SK-N-SH treated with all-trans-retinoic acid at 6 μM for 48 hours (cell line): ENCODE results near the gene SLC41A3.

Experiments
- ATAC-seq: fragments of 200-7000 bp; cut with Tn5 transposase; 3 replicates; pipeline ENCODE4 v1.9.1; 2020; ENCODE audit warnings: mild to moderate bottlenecking, moderate library complexity
- ARNTL ChIP-seq: fragments of 450-650 bp; formaldehyde crosslinking; IDR thresholded peaks from 2 replicates; pipeline ENCODE4 v1.5.0; 2020; ENCODE audit warnings: low read depth, mild to moderate bottlenecking, moderate library complexity, borderline replicate concordance
- BACH2 ChIP-seq: fragments of 250-450 bp; sonication (Bioruptor Pico); IDR thresholded peaks from 2 replicates; pipeline ENCODE4 v1.9.0; 2021; ENCODE audit warnings: mild to moderate bottlenecking, borderline replicate concordance
- CSDC2 ChIP-seq: fragments of 250-450 bp; sonication (Bioruptor Pico); IDR thresholded peaks from 2 replicates; pipeline ENCODE4 v1.5.0; 2020; ENCODE audit warnings: mild to moderate bottlenecking, moderate library complexity
- ESRRG ChIP-seq: fragments of 250-450 bp; sonication (Bioruptor Pico); IDR thresholded peaks from 2 replicates; pipeline ENCODE4 v1.6.1; 2021; ENCODE audit warnings: mild to moderate bottlenecking
- GLIS3 ChIP-seq: fragments of 250-450 bp; sonication (Bioruptor Pico); IDR thresholded peaks from 2 replicates; pipeline ENCODE4 v1.5.0; 2020; ENCODE audit warnings: mild to moderate bottlenecking, moderate library complexity
- ISL1 ChIP-seq: fragments of 250-450 bp; sonication (Bioruptor Pico); IDR thresholded peaks from 2 replicates; pipeline ENCODE4 v2.1.2; 2022; ENCODE audit warnings: mild to moderate bottlenecking, moderate library complexity
- OSR1 ChIP-seq: fragments of 250-450 bp; sonication (Bioruptor Pico); IDR thresholded peaks from 2 replicates; pipeline ENCODE4 v1.8.0; 2022; ENCODE audit warnings: moderate library complexity, mild to moderate bottlenecking, inconsistent platforms
- PPARA ChIP-seq: fragments of 250-450 bp; sonication (Bioruptor Pico); IDR thresholded peaks from 2 replicates; pipeline ENCODE4 v1.5.0; 2020; ENCODE audit warnings: mild to moderate bottlenecking, borderline replicate concordance
- RARB ChIP-seq: fragments of 250-450 bp; sonication (Bioruptor Pico); IDR thresholded peaks from 2 replicates; pipeline ENCODE4 v1.8.0; 2021; ENCODE audit warnings: mild to moderate bottlenecking, moderate library complexity
- TCF4 ChIP-seq: fragments of 250-450 bp; sonication (Bioruptor Pico); IDR thresholded peaks from 2 replicates; pipeline ENCODE4 v1.8.0; 2021; ENCODE audit warnings: mild to moderate bottlenecking, moderate library complexity, borderline replicate concordance
- TOX ChIP-seq: fragments of 250-450 bp; sonication (Bioruptor Pico); IDR thresholded peaks from 2 replicates; pipeline ENCODE4 v1.8.0; 2021; ENCODE audit warnings: mild to moderate bottlenecking, moderate library complexity, borderline replicate concordance
- ZFP3 ChIP-seq: fragments of 250-450 bp; sonication (Bioruptor Pico); IDR thresholded peaks from 2 replicates; pipeline ENCODE4 v1.5.0; 2020; ENCODE audit warnings: mild to moderate bottlenecking, moderate library complexity
- ZFP30 ChIP-seq: fragments of 450-650 bp; formaldehyde crosslinking; IDR thresholded peaks from 2 replicates; pipeline ENCODE4 v1.5.0; 2022; ENCODE audit warnings: mild to moderate bottlenecking, moderate library complexity
- ZNF565 ChIP-seq: fragments of 450-650 bp; formaldehyde crosslinking; conservative IDR thresholded peaks from 2 replicates; pipeline ENCODE4 v1.5.0; 2020; ENCODE audit warnings: low read depth, mild to moderate bottlenecking, moderate library complexity
- ZNF70 ChIP-seq: fragments of 450-650 bp; formaldehyde crosslinking; IDR thresholded peaks from 2 replicates; pipeline ENCODE4 v1.5.0; 2020; ENCODE audit warnings: mild to moderate bottlenecking, moderate library complexity
- ZNF8 ChIP-seq: fragments of 450-650 bp; formaldehyde crosslinking; IDR thresholded peaks from 2 replicates; pipeline ENCODE4 v1.5.0; 2020; ENCODE audit warnings: mild to moderate bottlenecking, moderate library complexity
- TF ChIP-seq, protein P1 (sequence below): fragments of 250-450 bp; sonication (Bioruptor Pico); IDR thresholded peaks from 2 replicates; pipeline ENCODE4 v1.8.0; 2020; ENCODE audit warnings: mild to moderate bottlenecking, moderate library complexity, borderline replicate concordance
- TF ChIP-seq, protein P2 (sequence below): fragments of 250-450 bp; sonication (Bioruptor Pico); IDR thresholded peaks from 2 replicates; pipeline ENCODE4 v1.5.1; 2020; ENCODE audit warnings: low read depth, mild to moderate bottlenecking, moderate library complexity
- TF ChIP-seq, protein P3 (sequence below): fragments of 250-450 bp; sonication (Bioruptor Pico); IDR thresholded peaks from 2 replicates; pipeline ENCODE4 v1.8.0; 2021; ENCODE audit warnings: low read depth, mild to moderate bottlenecking, moderate library complexity, borderline replicate concordance
- TF ChIP-seq, protein P4 (sequence below): fragments of 250-450 bp; sonication (Bioruptor Pico); IDR thresholded peaks from 2 replicates; pipeline ENCODE4 v1.5.1; 2021; ENCODE audit warnings: mild to moderate bottlenecking, moderate library complexity
- TF ChIP-seq, protein P5 (sequence below): fragments of 250-450 bp; sonication (Bioruptor Pico); IDR thresholded peaks from 2 replicates; pipeline ENCODE4 v1.5.0; 2020; ENCODE audit warnings: mild to moderate bottlenecking, moderate library complexity

The SLC41A3 gene

DNA sequence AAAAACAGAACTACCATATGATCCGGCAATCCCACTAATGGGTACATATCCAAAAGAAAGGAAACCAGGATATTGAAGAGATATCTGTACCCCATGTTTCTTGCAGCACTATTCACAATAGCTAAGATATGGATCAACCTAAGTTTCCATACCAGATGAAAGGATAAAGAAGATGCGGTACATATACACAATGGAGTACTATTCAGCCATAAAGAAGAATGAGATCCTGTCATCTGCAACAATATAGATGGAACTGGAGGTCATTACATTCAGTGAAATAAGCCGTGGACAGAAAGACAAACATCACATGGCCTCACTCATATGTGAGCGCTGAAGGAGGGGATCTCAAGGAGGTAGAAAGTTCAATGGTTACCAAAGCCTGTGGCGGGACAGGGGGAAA is 3.0 kb downstream of the SLC41A3 start:
- no peak for ATAC-seq
- TF ChIP-seq ZNF8 (CRISPR knock-in tag) = peak; percentile 73
- TF ChIP-seq GLIS3 = no peak
- TF ChIP-seq, protein P1, sequence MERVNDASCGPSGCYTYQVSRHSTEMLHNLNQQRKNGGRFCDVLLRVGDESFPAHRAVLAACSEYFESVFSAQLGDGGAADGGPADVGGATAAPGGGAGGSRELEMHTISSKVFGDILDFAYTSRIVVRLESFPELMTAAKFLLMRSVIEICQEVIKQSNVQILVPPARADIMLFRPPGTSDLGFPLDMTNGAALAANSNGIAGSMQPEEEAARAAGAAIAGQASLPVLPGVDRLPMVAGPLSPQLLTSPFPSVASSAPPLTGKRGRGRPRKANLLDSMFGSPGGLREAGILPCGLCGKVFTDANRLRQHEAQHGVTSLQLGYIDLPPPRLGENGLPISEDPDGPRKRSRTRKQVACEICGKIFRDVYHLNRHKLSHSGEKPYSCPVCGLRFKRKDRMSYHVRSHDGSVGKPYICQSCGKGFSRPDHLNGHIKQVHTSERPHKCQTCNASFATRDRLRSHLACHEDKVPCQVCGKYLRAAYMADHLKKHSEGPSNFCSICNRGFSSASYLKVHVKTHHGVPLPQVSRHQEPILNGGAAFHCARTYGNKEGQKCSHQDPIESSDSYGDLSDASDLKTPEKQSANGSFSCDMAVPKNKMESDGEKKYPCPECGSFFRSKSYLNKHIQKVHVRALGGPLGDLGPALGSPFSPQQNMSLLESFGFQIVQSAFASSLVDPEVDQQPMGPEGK = no peak

DNA sequence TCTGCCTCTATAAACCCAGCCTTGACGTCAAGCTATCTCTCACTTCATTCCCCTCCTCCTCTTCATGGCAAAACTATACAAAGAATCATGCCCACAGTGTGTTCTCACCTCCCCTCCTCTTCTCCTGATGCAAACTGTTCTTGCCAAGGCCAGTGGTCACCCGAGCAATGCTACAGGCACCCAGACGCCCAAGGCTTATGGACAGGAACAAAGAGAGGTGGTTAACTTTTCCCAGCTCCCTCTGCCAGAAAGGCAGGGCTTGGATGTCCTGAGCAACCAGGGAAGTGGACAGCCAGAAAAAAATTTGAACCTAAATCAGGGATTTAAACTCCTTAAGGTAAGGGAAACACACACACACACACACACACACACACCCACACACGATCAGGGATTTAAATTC is 5.1 kb downstream of the SLC41A3 start:
- no peak for ATAC-seq
- TF ChIP-seq ARNTL (CRISPR knock-in tag) (no peak), RARB (no peak), TOX (CRISPR knock-in tag) (no peak), ZNF70 (CRISPR knock-in tag) (no peak), ZFP3 (CRISPR knock-in tag) (no peak), ZNF565 (CRISPR knock-in tag) (no peak), BACH2 (CRISPR knock-in tag) (no peak), PPARA (CRISPR knock-in tag) (no peak), CSDC2 (no peak), ZNF8 (CRISPR knock-in tag) (no peak), ZFP30 (CRISPR knock-in tag) (no peak), TCF4 (CRISPR knock-in tag) (no peak), ISL1 (CRISPR knock-in tag) (no peak), ESRRG (CRISPR knock-in tag) (no peak)
- TF ChIP-seq, protein P2, sequence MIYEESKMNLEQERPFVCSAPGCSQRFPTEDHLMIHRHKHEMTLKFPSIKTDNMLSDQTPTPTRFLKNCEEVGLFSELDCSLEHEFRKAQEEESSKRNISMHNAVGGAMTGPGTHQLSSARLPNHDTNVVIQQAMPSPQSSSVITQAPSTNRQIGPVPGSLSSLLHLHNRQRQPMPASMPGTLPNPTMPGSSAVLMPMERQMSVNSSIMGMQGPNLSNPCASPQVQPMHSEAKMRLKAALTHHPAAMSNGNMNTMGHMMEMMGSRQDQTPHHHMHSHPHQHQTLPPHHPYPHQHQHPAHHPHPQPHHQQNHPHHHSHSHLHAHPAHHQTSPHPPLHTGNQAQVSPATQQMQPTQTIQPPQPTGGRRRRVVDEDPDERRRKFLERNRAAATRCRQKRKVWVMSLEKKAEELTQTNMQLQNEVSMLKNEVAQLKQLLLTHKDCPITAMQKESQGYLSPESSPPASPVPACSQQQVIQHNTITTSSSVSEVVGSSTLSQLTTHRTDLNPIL (CRISPR knock-in tag) = no peak
- TF ChIP-seq, protein P3, sequence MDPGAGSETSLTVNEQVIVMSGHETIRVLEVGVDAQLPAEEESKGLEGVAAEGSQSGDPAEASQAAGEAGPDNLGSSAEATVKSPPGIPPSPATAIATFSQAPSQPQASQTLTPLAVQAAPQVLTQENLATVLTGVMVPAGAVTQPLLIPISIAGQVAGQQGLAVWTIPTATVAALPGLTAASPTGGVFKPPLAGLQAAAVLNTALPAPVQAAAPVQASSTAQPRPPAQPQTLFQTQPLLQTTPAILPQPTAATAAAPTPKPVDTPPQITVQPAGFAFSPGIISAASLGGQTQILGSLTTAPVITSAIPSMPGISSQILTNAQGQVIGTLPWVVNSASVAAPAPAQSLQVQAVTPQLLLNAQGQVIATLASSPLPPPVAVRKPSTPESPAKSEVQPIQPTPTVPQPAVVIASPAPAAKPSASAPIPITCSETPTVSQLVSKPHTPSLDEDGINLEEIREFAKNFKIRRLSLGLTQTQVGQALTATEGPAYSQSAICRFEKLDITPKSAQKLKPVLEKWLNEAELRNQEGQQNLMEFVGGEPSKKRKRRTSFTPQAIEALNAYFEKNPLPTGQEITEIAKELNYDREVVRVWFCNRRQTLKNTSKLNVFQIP = no peak
- TF ChIP-seq, protein P1 = no peak
- TF ChIP-seq, protein P4, sequence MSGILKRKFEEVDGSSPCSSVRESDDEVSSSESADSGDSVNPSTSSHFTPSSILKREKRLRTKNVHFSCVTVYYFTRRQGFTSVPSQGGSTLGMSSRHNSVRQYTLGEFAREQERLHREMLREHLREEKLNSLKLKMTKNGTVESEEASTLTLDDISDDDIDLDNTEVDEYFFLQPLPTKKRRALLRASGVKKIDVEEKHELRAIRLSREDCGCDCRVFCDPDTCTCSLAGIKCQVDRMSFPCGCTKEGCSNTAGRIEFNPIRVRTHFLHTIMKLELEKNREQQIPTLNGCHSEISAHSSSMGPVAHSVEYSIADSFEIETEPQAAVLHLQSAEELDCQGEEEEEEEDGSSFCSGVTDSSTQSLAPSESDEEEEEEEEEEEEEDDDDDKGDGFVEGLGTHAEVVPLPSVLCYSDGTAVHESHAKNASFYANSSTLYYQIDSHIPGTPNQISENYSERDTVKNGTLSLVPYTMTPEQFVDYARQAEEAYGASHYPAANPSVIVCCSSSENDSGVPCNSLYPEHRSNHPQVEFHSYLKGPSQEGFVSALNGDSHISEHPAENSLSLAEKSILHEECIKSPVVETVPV = no peak
- TF ChIP-seq, protein P5, sequence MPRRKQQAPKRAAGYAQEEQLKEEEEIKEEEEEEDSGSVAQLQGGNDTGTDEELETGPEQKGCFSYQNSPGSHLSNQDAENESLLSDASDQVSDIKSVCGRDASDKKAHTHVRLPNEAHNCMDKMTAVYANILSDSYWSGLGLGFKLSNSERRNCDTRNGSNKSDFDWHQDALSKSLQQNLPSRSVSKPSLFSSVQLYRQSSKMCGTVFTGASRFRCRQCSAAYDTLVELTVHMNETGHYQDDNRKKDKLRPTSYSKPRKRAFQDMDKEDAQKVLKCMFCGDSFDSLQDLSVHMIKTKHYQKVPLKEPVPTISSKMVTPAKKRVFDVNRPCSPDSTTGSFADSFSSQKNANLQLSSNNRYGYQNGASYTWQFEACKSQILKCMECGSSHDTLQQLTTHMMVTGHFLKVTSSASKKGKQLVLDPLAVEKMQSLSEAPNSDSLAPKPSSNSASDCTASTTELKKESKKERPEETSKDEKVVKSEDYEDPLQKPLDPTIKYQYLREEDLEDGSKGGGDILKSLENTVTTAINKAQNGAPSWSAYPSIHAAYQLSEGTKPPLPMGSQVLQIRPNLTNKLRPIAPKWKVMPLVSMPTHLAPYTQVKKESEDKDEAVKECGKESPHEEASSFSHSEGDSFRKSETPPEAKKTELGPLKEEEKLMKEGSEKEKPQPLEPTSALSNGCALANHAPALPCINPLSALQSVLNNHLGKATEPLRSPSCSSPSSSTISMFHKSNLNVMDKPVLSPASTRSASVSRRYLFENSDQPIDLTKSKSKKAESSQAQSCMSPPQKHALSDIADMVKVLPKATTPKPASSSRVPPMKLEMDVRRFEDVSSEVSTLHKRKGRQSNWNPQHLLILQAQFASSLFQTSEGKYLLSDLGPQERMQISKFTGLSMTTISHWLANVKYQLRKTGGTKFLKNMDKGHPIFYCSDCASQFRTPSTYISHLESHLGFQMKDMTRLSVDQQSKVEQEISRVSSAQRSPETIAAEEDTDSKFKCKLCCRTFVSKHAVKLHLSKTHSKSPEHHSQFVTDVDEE (CRISPR knock-in tag) = no peak

- TF ChIP-seq OSR1 (no peak), ZNF8 (CRISPR knock-in tag) (no peak), TOX (CRISPR knock-in tag) (no peak), TCF4 (CRISPR knock-in tag) (no peak), CSDC2 (no peak), ZNF70 (CRISPR knock-in tag) (no peak), GLIS3 (no peak), ARNTL (CRISPR knock-in tag) (no peak), ISL1 (CRISPR knock-in tag) (no peak), BACH2 (CRISPR knock-in tag) (no peak)
- TF ChIP-seq, protein P3 = no peak
- ATAC-seq = no peak
These were observed 6.2 kb downstream of the SLC41A3 start for GRCh38 chr3:126077754-126078153.
